Measurements from ENCODE around the gene NPTX2. TPM values are rescaled to one million over a fixed set of nuclear protein-coding genes. Genes with fewer than 3 reads are reported as not detected.

The NPTX2 gene
- total RNA-seq, 1 donor from 2014 or later, result 0.43 TPM

- intact Hi-C loops (cut with DNase I), result no loop called here
- no peak for DNase-seq (ENCODE audit: low spot score)
Observed at GRCh38 chr7:98616381-98617050, 569 bp upstream of the NPTX2 start.

- no peak for DNase-seq (ENCODE audit: low spot score)
- intact Hi-C loops (cut with DNase I), result no loop called here
Observed at GRCh38 chr7:98617960-98618418, 904 bp downstream of the NPTX2 start.

GRCh38 chr7:98618786-98619185 is 1.7 kb downstream of the NPTX2 start:
- intact Hi-C loops (cut with DNase I), result no loop called here
- DNase-seq (ENCODE audit: low spot score), result no peak

GRCh38 chr7:98619450-98620321 is 2.6 kb downstream of the NPTX2 start:
- DNase-seq (ENCODE audit: low spot score), result no peak
- intact Hi-C loops (cut with DNase I), result no loop called here

- intact Hi-C loops (cut with DNase I), result no loop called here
- DNase-seq (ENCODE audit: low spot score), result no peak
Observed at GRCh38 chr7:98621573-98622482, 4.7 kb downstream of the NPTX2 start.

GRCh38 chr7:98622926-98623325 is 5.8 kb downstream of the NPTX2 start:
- DNase-seq (ENCODE audit: low spot score), result no peak
- intact Hi-C loops (cut with DNase I), result no loop called here

GRCh38 chr7:98624846-98625420 is 7.8 kb downstream of the NPTX2 start:
- intact Hi-C loops (cut with DNase I), result no loop called here
- no peak for DNase-seq (ENCODE audit: low spot score)

GRCh38 chr7:98626460-98627412 is 9.7 kb downstream of the NPTX2 start:
- intact Hi-C loops (cut with DNase I), result no loop called here
- DNase-seq (ENCODE audit: low spot score), result no peak

GRCh38 chr7:98627413-98627790 is 10.3 kb downstream of the NPTX2 start:
- DNase-seq (ENCODE audit: low spot score), result no peak
- intact Hi-C loops (cut with DNase I), result no loop called here

- no peak for DNase-seq (ENCODE audit: low spot score)
- intact Hi-C loops (cut with DNase I), result no loop called here
Observed at GRCh38 chr7:98628418-98628817, 11.3 kb downstream of the NPTX2 start.

GRCh38 chr7:98629001-98629431 is 11.9 kb downstream of the NPTX2 start:
- intact Hi-C loops (cut with DNase I), result no loop called here
- no peak for DNase-seq (ENCODE audit: low spot score)

- intact Hi-C loops (cut with DNase I), result no loop called here
- no peak for DNase-seq (ENCODE audit: low spot score)
Observed at GRCh38 chr7:98630149-98630548, 13.1 kb downstream of the NPTX2 start.

GRCh38 chr7:98630770-98631169 is 13.7 kb downstream of the NPTX2 start:
- intact Hi-C loops (cut with DNase I), result no loop called here
- DNase-seq (ENCODE audit: low spot score), result no peak

GRCh38 chr7:98638853-98639252 is 21.8 kb downstream of the NPTX2 start:
- intact Hi-C loops (cut with DNase I), result no loop called here
- no peak for DNase-seq (ENCODE audit: low spot score)

- DNase-seq (ENCODE audit: low spot score), result no peak
- intact Hi-C loops (cut with DNase I), result no loop called here
Observed at GRCh38 chr7:98640375-98640774, 23.3 kb downstream of the NPTX2 start.

GRCh38 chr7:98641646-98642500 is 24.8 kb downstream of the NPTX2 start:
- intact Hi-C loops (cut with DNase I), result no loop called here
- no peak for DNase-seq (ENCODE audit: low spot score)

- DNase-seq (ENCODE audit: low spot score), result no peak
- intact Hi-C loops (cut with DNase I), result no loop called here
Observed at GRCh38 chr7:98643236-98643985, 26.3 kb downstream of the NPTX2 start.

Data from cardiac septum (tissue), 1 donor.